NAMALWA (cell line): Measurements from ENCODE around the gene NADK.
"Not testable (repeated sequence)": the region's sequence is repeated elsewhere in the genome, so short reads cannot be mapped to it uniquely, and the experiment has no call there.

Source experiments
- DNase-seq: peaks from one replicate; pipeline ENCODE4 v3.0.0-alpha.2; 2015; ENCODE audit warnings: low spot score

NADK gene

GRCh38 chr1:1746566-1746909 is 31.7 kb downstream of the NADK start:
- DNase-seq, result not testable (repeated sequence)

- DNase-seq, result peak; percentile 72
Measured at GRCh38 chr1:1745651-1746565, 32.4 kb downstream of the NADK start.

DNA sequence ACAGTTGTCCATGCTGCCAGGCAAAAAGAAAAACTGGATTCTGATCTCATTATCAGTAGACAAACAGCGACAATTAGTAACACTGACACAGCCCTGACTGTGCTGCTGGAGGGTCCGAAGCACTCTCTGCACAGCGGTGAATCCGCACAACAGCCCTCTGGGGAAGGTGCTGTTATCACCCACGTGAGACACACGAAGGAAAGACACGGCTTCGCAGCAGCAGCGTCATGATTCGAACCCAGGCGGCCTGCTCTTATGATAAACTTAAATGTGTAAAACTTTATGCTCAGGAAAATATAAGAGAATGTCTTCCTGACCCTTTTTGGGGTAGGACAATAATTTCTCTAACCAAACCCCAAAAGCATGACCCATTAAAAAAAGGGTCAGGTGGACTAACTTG is 35.7 kb downstream of the NADK start:
- DNase-seq, result not testable (repeated sequence)

DNA sequence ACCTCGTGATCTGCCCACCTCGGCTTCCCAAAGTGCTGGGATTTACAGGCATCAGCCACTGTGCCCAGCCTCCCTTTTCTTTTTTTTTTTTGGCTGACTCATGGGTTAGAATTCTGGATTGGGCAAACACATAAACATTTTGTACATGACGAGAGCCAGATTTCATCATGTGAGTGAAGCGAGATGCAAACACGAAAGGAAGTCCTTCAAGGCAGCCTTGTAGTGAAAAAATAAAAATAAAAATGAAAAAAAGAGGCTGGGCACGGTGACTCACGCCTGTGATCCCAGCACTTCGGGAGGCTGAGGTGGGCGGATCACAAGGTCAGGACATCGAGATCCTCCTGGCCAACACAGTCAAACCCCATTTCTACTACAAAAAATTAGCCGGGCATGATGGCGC is 37.3 kb downstream of the NADK start:
- not testable (repeated sequence) for DNase-seq

DNA sequence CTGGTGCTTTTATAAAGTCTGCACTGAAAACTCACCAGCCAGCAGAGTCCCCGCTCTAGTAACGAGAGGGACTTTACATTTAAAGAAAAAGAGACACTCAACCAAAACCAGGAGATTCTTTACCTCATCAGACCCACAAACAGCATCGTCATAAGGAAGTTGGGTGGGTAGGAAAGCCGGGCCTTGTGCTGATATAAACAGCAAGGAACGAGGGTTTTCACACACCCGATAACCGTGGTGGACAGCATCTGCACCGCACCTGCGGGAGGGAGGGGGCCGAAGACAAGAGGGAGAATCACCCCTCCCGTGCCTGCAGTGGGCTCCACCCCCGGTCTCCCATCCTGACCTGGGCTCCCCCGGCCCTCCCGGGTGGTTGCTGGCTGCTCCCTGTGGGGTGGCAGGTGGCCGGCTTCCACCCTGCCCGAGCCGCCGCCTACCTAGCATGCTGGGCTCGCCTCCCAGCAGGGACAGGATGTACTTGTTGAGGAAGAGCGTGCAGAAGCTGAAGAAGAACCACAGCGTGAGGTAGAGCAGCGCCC is 39.4 kb downstream of the NADK start:
- not testable (repeated sequence) for DNase-seq

DNA sequence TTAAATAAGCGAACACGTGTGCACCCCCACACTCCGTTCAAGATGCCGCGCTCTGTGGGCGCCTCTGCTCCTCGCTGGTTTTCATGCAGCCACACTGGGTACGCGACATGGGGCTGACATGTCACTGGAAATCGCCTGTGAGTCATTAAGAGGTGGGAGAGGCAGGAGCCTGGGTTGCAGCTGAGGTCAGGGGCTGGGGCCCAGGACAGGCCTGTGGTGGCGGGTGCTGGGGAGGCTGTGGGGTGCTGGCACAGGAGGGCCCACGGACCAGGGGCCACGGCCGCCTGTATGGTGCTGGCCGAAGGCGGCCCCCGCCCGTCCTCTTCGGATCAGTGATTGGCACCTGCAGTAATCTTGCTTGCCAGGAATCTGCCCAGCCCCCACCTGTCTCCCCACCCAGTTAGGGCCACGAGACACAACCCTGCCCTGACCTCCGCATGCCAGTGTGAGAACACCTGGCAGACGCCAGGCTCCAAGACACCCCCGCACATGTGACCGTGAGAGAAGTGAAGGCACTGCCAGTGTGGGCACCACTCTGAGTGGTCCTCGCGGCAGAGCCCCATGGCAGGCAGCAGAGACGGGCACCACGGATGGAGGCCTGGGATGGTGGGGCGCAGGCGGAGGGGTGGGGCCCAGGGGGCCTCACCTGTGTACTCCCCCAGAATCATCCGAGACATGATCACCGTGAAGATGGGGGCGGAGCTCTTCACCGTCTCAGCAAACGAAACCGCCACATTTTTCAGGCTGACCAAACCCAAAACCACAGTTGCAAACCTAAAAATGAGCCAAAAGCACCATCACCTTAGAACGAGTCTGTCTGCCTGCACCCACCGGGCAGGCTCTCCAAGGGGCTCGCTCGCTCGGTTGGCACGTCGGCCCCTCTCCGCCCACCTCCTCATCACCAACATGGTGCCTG is 40.3 kb downstream of the NADK start:
- not testable (repeated sequence) for DNase-seq

- no peak for DNase-seq
Measured at GRCh38 chr1:1732381-1732780, 45.9 kb downstream of the NADK start.

DNA sequence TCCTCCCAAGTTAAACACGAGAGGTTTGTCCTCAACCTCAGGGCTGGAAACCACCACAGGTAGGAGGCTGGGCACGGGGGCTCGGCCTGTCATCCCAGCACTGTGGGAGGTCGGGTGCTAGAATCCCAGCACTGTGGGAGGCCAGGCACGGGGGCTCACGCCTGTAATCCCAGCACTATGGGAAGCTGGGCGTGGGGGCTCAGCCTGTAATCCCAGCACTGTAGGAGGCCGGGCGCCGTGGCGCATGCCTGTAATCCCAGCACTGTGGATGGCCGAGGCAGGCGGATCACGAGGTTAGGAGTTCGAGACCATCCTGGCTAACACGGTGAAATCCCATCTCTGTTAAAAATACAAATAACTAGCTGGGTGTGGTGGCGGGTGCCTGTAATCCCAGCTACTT is 47.4 kb downstream of the NADK start:
- DNase-seq, result no peak

- DNase-seq, result not testable (repeated sequence)
Measured at GRCh38 chr1:1730230-1730629, 48.0 kb downstream of the NADK start.

- DNase-seq, result not testable (repeated sequence)
Measured at GRCh38 chr1:1729116-1729816, 49.0 kb downstream of the NADK start.

GRCh38 chr1:1728308-1729005 is 49.8 kb downstream of the NADK start:
- not testable (repeated sequence) for DNase-seq

GRCh38 chr1:1727131-1727651 is 51.1 kb downstream of the NADK start:
- DNase-seq, result not testable (repeated sequence)

- DNase-seq, result not testable (repeated sequence)
Measured at GRCh38 chr1:1726088-1726487, 52.2 kb downstream of the NADK start.

DNA sequence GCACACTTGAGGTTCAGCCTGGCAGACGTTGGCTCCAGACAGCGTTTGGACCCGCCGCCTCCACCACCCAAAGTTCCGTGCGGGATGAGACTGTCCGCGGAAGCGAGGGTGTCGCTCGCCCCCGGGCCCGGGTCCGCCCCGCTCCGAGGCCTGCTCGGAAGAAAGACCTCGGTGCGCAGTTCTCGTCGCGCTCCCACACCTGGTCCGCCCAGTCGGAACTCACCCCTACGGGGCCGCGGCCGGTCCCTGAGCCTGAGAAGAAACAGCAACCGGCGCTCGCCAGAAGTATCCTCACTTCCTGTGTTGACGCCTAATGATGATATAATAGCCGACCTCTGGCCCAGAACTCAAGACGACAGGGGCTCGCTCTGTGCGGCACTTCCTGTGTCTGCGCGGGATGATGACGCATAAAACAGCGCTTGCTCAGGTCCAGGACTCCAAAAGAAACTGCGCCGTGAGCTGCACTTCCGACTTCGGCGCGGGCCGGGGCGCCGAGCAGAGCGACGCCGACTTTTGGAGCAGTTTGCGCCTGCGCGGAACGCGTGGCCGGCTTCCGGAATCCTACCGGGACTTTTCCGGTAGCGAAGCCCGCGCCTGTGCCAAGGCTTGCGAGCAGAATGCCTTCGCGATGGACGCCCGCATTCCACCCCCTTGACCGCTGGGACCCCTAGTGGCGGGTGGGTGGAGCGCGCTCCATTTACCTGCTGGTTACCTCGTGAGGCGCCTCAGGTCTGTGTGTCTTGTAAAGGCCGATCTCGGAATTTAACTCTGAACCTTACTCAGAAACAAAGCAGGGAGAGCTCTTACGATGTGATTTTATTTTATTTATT is 54.0 kb downstream of the NADK start, which contains the start of gene CDK11A:
TSS of gene CDK11A (minus strand) at position 323 of the 830 bp plus-strand sequence. CDS start 1,539 bp downstream, outside the sequence.
- DNase-seq, result peak; percentile 100

DNA sequence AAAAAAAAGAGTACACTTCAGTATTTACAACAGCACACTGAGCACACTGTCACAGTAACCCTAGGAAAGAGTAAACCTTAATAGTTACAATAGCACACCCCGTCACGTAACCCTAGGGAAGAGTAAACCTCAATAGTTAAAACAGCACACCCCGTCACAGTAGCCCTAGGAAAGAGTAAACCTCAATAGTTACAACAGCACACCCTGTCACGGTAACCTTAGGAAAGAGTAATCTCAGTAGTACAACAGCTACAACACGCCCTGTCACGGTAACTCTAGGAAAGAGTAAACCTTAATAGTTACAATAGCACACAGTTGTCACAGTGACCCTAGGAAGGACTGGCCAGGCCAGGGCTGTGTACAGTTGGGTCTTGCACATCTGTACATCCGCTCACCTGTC is 57.1 kb downstream of the NADK start:
- no peak for DNase-seq

GRCh38 chr1:1715109-1715883 is 63.0 kb downstream of the NADK start:
- not testable (repeated sequence) for DNase-seq

DNA sequence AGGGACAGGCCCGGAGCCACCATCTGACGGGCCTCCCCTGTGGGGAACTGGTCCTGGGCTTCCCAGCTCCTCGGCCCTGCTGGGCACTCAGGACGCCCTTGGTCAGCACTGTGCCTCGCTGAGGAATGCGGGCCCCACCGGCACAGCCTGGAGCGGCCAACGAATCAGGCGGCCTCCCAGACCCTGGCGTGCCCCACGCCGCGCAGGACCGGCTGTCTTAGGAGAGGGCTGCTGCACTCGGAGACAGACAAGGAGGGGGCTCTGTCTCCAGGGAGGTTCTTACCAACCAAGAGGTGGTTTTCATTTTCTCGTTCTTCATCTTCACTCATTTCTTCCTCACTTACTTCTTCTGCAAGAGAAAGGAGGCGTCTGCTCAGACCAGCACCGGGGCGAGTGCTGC is 70.4 kb downstream of the NADK start:
- not testable (repeated sequence) for DNase-seq

DNA sequence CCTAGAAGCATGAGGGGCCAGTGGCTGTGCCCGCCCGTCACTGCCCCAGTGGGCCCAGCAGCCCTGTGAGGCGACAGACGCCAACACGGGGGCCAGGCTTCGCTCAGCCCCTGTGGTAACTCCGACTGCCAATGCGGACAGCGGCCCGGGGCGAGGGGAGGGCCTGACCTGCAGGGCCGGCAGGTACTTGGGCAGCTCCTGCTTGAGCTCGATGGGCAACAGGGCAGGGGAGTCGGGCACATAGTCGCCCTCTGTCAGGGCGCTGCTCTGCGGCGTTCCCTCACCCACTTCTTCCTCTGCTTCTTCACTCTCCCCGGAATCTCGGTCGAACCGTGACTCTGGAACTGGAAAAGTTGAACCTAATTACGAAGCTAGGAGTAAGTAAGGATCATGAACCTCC is 71.0 kb downstream of the NADK start:
- DNase-seq, result not testable (repeated sequence)

GRCh38 chr1:1705623-1706022 is 72.6 kb downstream of the NADK start:
- not testable (repeated sequence) for DNase-seq
